Activated CD4-positive, alpha-beta T cell treated with anti-CD3 and anti-CD28 coated beads for 36 hours (primary cell): ENCODE results near the gene TTC28. TPM values are rescaled to one million over a fixed set of nuclear protein-coding genes. Genes with fewer than 3 reads are reported as not detected.

Experiments
- ATAC-seq: fragments of 200-7000 bp; cut with Tn5 transposase; one replicate; pipeline ENCODE4 v1.10.0; 2021; ENCODE audit warnings: mild to moderate bottlenecking, moderate library complexity
- CTCF ChIA-PET: fragments of 350-600 bp; sonication (Branson Sonifier 250); formaldehyde crosslinking; loops from one replicate; lab custom pipeline; 2021; ENCODE audit warnings: antibody characterized with exemption; lab: Charles Lee
- POLR2A ChIA-PET: fragments of 350-600 bp; sonication (Branson Sonifier 250); formaldehyde crosslinking; loops from one replicate; lab custom pipeline; 2021; ENCODE audit warnings: antibody characterized with exemption, inconsistent platforms; lab: Charles Lee
- DNase-seq: peaks from one replicate; pipeline ENCODE4 v3.0.0-alpha.2; 2020
- H3K27ac Mint-ChIP-seq: one replicate; pipeline ENCODE4 v1.8.0; 2021; ENCODE audit warnings: mixed read lengths
- H3K27me3 Mint-ChIP-seq: one replicate; pipeline ENCODE4 v1.8.0; 2021; ENCODE audit warnings: mixed read lengths
- H3K36me3 Mint-ChIP-seq: one replicate; pipeline ENCODE4 v1.8.0; 2021; ENCODE audit warnings: low read depth, mixed read lengths
- H3K4me1 Mint-ChIP-seq: one replicate; pipeline ENCODE4 v1.8.0; 2021; ENCODE audit warnings: mixed read lengths
- H3K4me3 Mint-ChIP-seq: one replicate; pipeline ENCODE4 v1.8.0; 2021; ENCODE audit warnings: mild to moderate bottlenecking, moderate library complexity, mixed read lengths
- H3K9me3 Mint-ChIP-seq: one replicate; pipeline ENCODE4 v1.8.0; 2021; ENCODE audit warnings: low read depth, mixed read lengths
- intact Hi-C, 2 experiments: fragments of 100-400 bp; cut with DNase I in 1 of 2; cut with micrococcal nuclease in 1 of 2; formaldehyde crosslinking; loops; one replicate each; pipeline versions ENCODE4 v1.14.2 to v1.15.1; 2022 to 2024; cut with DNase I, micrococcal nuclease
- total RNA-seq, 2 experiments: library from RNA; stranded (reverse); gene quantifications; one replicate each; pipeline ENCODE4 v1.2.3, GENCODE V29; 2021

Gene TTC28
- total RNA-seq, 2 experiments from 2014 or later = 1.0 to 1.4 TPM

- no peaks in the 10 kb centered on the region for H3K27me3 Mint-ChIP-seq
- H3K9me3 Mint-ChIP-seq = no peaks in the 10 kb centered on the region
- no peak overlapping the region for H3K27ac Mint-ChIP-seq
- POLR2A ChIA-PET = no interaction called here
- intact Hi-C loops = no loop called here
- no peak overlapping the region for H3K4me3 Mint-ChIP-seq
- peak; percentile 8 for DNase-seq
- no peaks in the 10 kb centered on the region for H3K36me3 Mint-ChIP-seq
- H3K4me1 Mint-ChIP-seq = peaks cover 10% of the 10 kb centered on the region
- ATAC-seq = no peak
- CTCF ChIA-PET = interaction anchor here (0.7 kb wide), 1 partner anchor 54 kb away, joined by 3 read pairs; no protein-coding TSS in a partner anchor
These were observed 379.9 kb downstream of the TTC28 start for GRCh38 chr22:28299753-28300152.

DNA sequence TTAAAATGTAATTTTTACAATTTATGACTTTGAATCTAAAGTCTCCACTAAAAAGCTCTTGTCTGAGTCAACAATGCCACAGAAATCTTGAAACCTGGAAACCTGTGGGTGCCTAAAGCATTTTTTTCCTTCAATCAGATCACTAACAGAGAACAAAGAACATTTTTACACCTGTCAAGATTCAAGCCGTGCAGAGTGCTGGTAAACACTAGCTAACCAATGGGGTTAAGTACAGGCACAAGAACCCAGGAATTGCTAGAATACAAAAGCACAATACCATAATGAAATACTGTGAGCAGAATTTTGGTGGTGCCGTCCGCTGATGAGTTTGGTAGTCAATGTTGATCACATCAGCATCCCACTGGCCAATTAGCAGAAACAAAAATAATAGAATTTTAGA is 380.3 kb downstream of the TTC28 start:
- no peak for ATAC-seq
- H3K36me3 Mint-ChIP-seq = no peaks in the 10 kb centered on the region
- DNase-seq = no peak
- H3K27me3 Mint-ChIP-seq = no peaks in the 10 kb centered on the region
- H3K9me3 Mint-ChIP-seq = no peaks in the 10 kb centered on the region
- CTCF ChIA-PET = interaction anchor here (0.6 to 0.7 kb wide), 2 partner anchors 54 to 359 kb away, joined by 3 read pairs; no protein-coding TSS in a partner anchor
- no peak overlapping the region for H3K4me3 Mint-ChIP-seq
- peaks cover 10% of the 10 kb centered on the region for H3K4me1 Mint-ChIP-seq
- intact Hi-C loops = no loop called here
- POLR2A ChIA-PET = no interaction called here
- no peak overlapping the region for H3K27ac Mint-ChIP-seq

GRCh38 chr22:28297504-28297903 is 382.1 kb downstream of the TTC28 start:
- H3K27me3 Mint-ChIP-seq = no peaks in the 10 kb centered on the region
- ChIA-PET CTCF (no interaction called here), POLR2A (no interaction called here)
- no peak overlapping the region for H3K4me3 Mint-ChIP-seq
- intact Hi-C loops = no loop called here
- H3K36me3 Mint-ChIP-seq = no peaks in the 10 kb centered on the region
- DNase-seq (no peak), ATAC-seq (no peak)
- no peak overlapping the region for H3K27ac Mint-ChIP-seq
- peaks cover 10% of the 10 kb centered on the region for H3K4me1 Mint-ChIP-seq
- no peaks in the 10 kb centered on the region for H3K9me3 Mint-ChIP-seq

- no peak overlapping the region for H3K4me3 Mint-ChIP-seq
- intact Hi-C loops = no loop called here
- no peak for ATAC-seq
- H3K27me3 Mint-ChIP-seq = no peaks in the 10 kb centered on the region
- DNase-seq = no peak
- ChIA-PET CTCF (interaction anchor here (0.7 kb wide), 1 partner anchor 246 kb away, joined by 3 read pairs; no protein-coding TSS in a partner anchor), POLR2A (interaction anchor here (0.6 kb wide), 1 partner anchor 143 kb away, joined by 10 read pairs; no protein-coding TSS in a partner anchor)
- no peaks in the 10 kb centered on the region for H3K9me3 Mint-ChIP-seq
- H3K27ac Mint-ChIP-seq = no peak overlapping the region
- H3K4me1 Mint-ChIP-seq = peaks cover 10% of the 10 kb centered on the region
- no peaks in the 10 kb centered on the region for H3K36me3 Mint-ChIP-seq
These were observed 383.2 kb downstream of the TTC28 start for GRCh38 chr22:28296452-28296851.

- Mint-ChIP-seq H3K36me3 (no peaks in the 10 kb centered on the region), H3K4me3 (no peak overlapping the region), H3K27ac (no peak overlapping the region), H3K4me1 (no peaks in the 10 kb centered on the region), H3K9me3 (no peaks in the 10 kb centered on the region), H3K27me3 (peaks cover 3% of the 10 kb centered on the region)
- DNase-seq (no peak), ATAC-seq (no peak)
- ChIA-PET POLR2A (no interaction called here), CTCF (interaction anchor here (1.3 kb wide), 1 partner anchor 10 kb away, joined by 4 read pairs; no protein-coding TSS in a partner anchor)
- intact Hi-C loops = no loop called here
These were observed 396.5 kb downstream of the TTC28 start for GRCh38 chr22:28283068-28283654.

- H3K27me3 Mint-ChIP-seq = peaks cover 3% of the 10 kb centered on the region
- H3K9me3 Mint-ChIP-seq = no peaks in the 10 kb centered on the region
- intact Hi-C loops = no loop called here
- DNase-seq (no peak), ATAC-seq (no peak)
- H3K27ac Mint-ChIP-seq = no peak overlapping the region
- ChIA-PET POLR2A (no interaction called here), CTCF (no interaction called here)
- no peaks in the 10 kb centered on the region for H3K4me1 Mint-ChIP-seq
- H3K36me3 Mint-ChIP-seq = no peaks in the 10 kb centered on the region
- no peak overlapping the region for H3K4me3 Mint-ChIP-seq
These were observed 397.1 kb downstream of the TTC28 start for GRCh38 chr22:28282405-28283067.

GRCh38 chr22:28279888-28280287 is 399.8 kb downstream of the TTC28 start:
- H3K36me3 Mint-ChIP-seq = no peaks in the 10 kb centered on the region
- ATAC-seq = no peak
- peaks cover 2% of the 10 kb centered on the region for H3K27me3 Mint-ChIP-seq
- no peak for DNase-seq
- H3K27ac Mint-ChIP-seq = no peak overlapping the region
- no peaks in the 10 kb centered on the region for H3K9me3 Mint-ChIP-seq
- CTCF ChIA-PET = no interaction called here
- H3K4me1 Mint-ChIP-seq = no peaks in the 10 kb centered on the region
- POLR2A ChIA-PET = no interaction called here
- intact Hi-C loops = no loop called here
- H3K4me3 Mint-ChIP-seq = no peak overlapping the region

DNA sequence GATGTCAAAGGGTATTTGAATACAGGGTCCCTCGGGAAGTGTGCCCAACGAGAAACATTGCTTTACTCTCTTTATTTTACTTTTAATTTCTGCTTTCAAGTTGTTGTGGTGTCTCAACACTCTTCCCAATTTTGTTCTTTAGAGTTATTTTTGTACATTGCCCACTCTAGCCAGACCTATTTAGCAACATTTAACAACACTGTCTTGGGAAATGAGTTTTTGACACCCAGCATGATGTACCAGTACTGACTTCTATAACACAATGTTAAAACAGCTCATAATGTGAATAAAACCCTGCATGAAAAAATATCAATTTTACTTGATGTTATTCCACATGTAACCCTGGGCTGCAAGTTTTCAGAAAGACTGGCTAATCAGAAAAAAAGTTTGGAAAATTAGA is 410.4 kb downstream of the TTC28 start:
- Mint-ChIP-seq H3K4me3 (no peak overlapping the region), H3K9me3 (no peaks in the 10 kb centered on the region), H3K36me3 (no peaks in the 10 kb centered on the region), H3K27me3 (no peaks in the 10 kb centered on the region), H3K4me1 (no peaks in the 10 kb centered on the region), H3K27ac (no peak overlapping the region)
- ChIA-PET CTCF (interaction anchor here (0.5 kb wide), 1 partner anchor 32 kb away, joined by 4 read pairs; no protein-coding TSS in a partner anchor), POLR2A (no interaction called here)
- intact Hi-C loops = no loop called here
- ATAC-seq (no peak), DNase-seq (no peak)

GRCh38 chr22:28268850-28269249 is 410.8 kb downstream of the TTC28 start:
- Mint-ChIP-seq H3K27ac (no peak overlapping the region), H3K9me3 (no peaks in the 10 kb centered on the region), H3K36me3 (no peaks in the 10 kb centered on the region), H3K4me1 (no peaks in the 10 kb centered on the region), H3K27me3 (no peaks in the 10 kb centered on the region), H3K4me3 (no peak overlapping the region)
- ATAC-seq = no peak
- intact Hi-C loops = no loop called here
- ChIA-PET CTCF (no interaction called here), POLR2A (no interaction called here)
- DNase-seq = no peak

- DNase-seq (no peak), ATAC-seq (no peak)
- POLR2A ChIA-PET = no interaction called here
- CTCF ChIA-PET = no interaction called here
- Mint-ChIP-seq H3K27ac (no peak overlapping the region), H3K4me1 (no peaks in the 10 kb centered on the region), H3K27me3 (no peaks in the 10 kb centered on the region), H3K36me3 (no peaks in the 10 kb centered on the region), H3K9me3 (no peaks in the 10 kb centered on the region), H3K4me3 (no peak overlapping the region)
- intact Hi-C loops = no loop called here
These were observed 411.5 kb downstream of the TTC28 start for GRCh38 chr22:28268171-28268570.

- ChIA-PET POLR2A (no interaction called here), CTCF (interaction anchor here (0.6 to 1.7 kb wide), 2 partner anchors 15 to 72 kb away, joined by 4 read pairs; no protein-coding TSS in a partner anchor)
- ATAC-seq (no peak), DNase-seq (no peak)
- Mint-ChIP-seq H3K4me1 (no peaks in the 10 kb centered on the region), H3K9me3 (no peaks in the 10 kb centered on the region), H3K36me3 (no peaks in the 10 kb centered on the region), H3K27ac (no peak overlapping the region), H3K4me3 (no peak overlapping the region), H3K27me3 (no peaks in the 10 kb centered on the region)
- intact Hi-C loops = no loop called here
These were observed 419.0 kb downstream of the TTC28 start for GRCh38 chr22:28260619-28261018.

DNA sequence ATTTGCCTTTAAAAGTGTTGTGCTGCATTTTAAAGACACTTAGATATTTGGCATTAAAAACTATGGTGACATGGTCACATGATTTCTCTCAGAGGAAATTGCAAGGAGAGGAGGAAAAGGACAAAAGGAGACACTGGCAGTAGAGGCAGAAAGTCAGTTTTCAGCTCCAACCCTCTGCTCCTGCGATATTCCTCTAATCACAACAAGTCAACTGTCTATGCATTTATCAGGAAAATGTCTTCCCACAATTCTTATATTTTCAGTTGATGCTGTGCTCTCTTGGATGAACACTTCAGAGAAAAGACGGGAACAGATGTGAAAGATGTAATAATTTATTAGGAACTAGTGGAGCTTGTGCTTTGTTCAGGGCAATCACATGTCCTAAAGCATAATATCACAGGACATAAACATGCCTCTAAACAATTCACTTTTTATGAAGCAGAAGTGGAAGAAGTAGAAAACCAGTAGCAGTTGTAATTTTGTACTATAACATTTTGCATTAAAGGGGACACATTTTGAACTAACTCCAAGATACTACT is 419.8 kb downstream of the TTC28 start:
- Mint-ChIP-seq H3K9me3 (no peaks in the 10 kb centered on the region), H3K36me3 (no peaks in the 10 kb centered on the region)

More for the DNA sequence above, 419.8 kb downstream of the TTC28 start:
- H3K27me3 Mint-ChIP-seq = no peaks in the 10 kb centered on the region
- no peaks in the 10 kb centered on the region for H3K4me1 Mint-ChIP-seq
- intact Hi-C loops = no loop called here
- H3K27ac Mint-ChIP-seq = no peak overlapping the region
- ATAC-seq = no peak
- DNase-seq = no peak
- ChIA-PET CTCF (interaction anchor here (1.7 kb wide), 1 partner anchor 14 kb away, joined by 4 read pairs; no protein-coding TSS in a partner anchor), POLR2A (no interaction called here)
- no peak overlapping the region for H3K4me3 Mint-ChIP-seq
